GM12892 (cell line): ENCODE data around the gene AKAIN1.

Experiments used
- POLR2A ChIP-seq: IDR thresholded peaks from 2 replicates; pipeline ENCODE4 v1.6.1; 2011; ENCODE audit warnings: low read depth, low read length, control low read depth
- POLR2AphosphoS5 ChIP-seq: IDR thresholded peaks from 2 replicates; pipeline ENCODE4 v1.6.1; 2011; ENCODE audit warnings: low read depth, low read length, control low read depth
- TAF1 ChIP-seq: IDR thresholded peaks from 2 replicates; pipeline ENCODE4 v1.6.1; 2011; ENCODE audit warnings: low read depth, mild to moderate bottlenecking, control low read depth, low read length, borderline replicate concordance

DNA sequence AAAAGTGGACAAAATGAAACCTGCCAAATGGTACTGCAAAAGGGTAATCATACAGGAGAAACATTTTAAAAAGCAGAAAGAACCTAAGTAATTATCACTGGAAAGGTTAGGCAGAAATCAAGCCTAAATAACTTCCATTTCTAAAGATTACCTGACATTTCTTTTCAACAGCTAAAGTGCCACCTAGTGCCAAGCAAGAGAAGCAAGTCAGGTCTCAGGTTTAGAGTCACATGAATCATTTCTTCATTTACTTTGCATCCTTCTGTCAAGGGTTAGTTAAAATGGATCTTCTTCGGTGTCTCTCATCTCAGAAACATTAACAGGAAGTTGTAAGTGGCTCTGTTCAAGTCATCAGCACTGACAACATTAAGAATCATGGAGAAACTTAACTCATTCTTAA is 90.3 kb downstream of the AKAIN1 start:
- TF ChIP-seq POLR2AphosphoS5 (no peak), POLR2A (no peak), TAF1 (no peak)
